ENCODE results near the gene UCP3.

Gene UCP3

GRCh38 chr11:73969091-73969490 is 39.8 kb downstream of the UCP3 start:
- TF ChIP-seq, protein P1, sequence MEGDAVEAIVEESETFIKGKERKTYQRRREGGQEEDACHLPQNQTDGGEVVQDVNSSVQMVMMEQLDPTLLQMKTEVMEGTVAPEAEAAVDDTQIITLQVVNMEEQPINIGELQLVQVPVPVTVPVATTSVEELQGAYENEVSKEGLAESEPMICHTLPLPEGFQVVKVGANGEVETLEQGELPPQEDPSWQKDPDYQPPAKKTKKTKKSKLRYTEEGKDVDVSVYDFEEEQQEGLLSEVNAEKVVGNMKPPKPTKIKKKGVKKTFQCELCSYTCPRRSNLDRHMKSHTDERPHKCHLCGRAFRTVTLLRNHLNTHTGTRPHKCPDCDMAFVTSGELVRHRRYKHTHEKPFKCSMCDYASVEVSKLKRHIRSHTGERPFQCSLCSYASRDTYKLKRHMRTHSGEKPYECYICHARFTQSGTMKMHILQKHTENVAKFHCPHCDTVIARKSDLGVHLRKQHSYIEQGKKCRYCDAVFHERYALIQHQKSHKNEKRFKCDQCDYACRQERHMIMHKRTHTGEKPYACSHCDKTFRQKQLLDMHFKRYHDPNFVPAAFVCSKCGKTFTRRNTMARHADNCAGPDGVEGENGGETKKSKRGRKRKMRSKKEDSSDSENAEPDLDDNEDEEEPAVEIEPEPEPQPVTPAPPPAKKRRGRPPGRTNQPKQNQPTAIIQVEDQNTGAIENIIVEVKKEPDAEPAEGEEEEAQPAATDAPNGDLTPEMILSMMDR (IDR thresholded peaks at IDR 0.05; ENCODE audit: extremely low read depth, missing control alignments) = no peak
- DNase-seq (ENCODE audit: low spot score) = no peak

GRCh38 chr11:73968356-73968966 is 40.4 kb downstream of the UCP3 start:
- TF ChIP-seq, protein P1 (IDR thresholded peaks at IDR 0.05; ENCODE audit: extremely low read depth, missing control alignments) = no peak
- DNase-seq (ENCODE audit: low spot score) = no peak

- DNase-seq (ENCODE audit: low spot score) = no peak
- TF ChIP-seq, protein P1 (IDR thresholded peaks at IDR 0.05; ENCODE audit: extremely low read depth, missing control alignments) = no peak
Observed at GRCh38 chr11:73965764-73966121, 43.1 kb downstream of the UCP3 start.

- DNase-seq (ENCODE audit: low spot score) = no peak
- TF ChIP-seq, protein P1 (IDR thresholded peaks at IDR 0.05; ENCODE audit: extremely low read depth, missing control alignments) = no peak
Observed at GRCh38 chr11:73965076-73965763, 43.7 kb downstream of the UCP3 start.

DNA sequence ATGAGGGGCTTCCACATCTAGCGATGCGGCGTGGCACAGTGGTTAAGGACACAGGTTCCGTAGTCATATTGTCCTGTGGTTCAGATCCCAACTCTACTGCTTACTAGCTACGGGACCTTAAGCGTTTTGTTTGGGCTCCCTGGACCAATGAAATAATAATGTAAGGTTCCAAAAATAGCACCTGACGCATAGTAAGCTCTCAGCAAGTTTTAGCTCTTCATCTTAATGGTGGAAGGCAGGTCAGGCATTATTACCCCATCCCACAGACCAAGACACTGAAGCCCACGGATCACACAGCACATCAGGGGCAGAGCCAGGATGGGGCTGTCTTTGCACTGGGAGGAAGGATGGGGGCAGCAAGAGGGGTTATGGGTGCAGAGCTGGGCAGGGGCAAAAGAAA is 45.0 kb downstream of the UCP3 start:
- DNase-seq (ENCODE audit: low spot score) = no peak
- TF ChIP-seq, protein P1 (IDR thresholded peaks at IDR 0.05; ENCODE audit: extremely low read depth, missing control alignments) = no peak

- no peak for DNase-seq (ENCODE audit: low spot score)
- TF ChIP-seq, protein P1 (IDR thresholded peaks at IDR 0.05; ENCODE audit: extremely low read depth, missing control alignments) = no peak
Observed at GRCh38 chr11:73962101-73962705, 46.7 kb downstream of the UCP3 start.

DNA sequence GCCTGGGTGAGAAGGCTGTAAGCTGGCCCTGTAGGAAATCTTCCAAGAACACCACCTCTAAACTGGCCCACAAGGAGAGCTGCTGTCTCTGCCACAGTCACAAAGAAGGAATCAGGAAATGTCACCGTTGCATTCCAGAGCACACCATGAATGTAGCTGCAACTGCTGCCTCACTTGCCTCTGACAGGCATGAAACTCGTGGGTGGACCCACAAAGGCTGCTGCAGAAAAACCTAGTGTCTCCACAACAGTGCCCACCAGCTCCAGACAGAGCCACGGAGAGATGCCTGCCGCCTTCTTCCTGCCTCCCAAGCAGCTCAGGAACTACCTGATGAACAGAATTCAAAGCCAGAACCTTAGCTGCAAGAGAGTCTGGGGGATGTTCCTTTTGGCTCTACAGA is 47.6 kb downstream of the UCP3 start:
- DNase-seq (ENCODE audit: low spot score) = no peak
- TF ChIP-seq, protein P1 (IDR thresholded peaks at IDR 0.05; ENCODE audit: extremely low read depth, missing control alignments) = no peak

Data from GM20000 (cell line).